ENCODE data around the gene TCIRG1.

The TCIRG1 gene

GRCh38 chr11:68018730-68019190 lies 20.1 kb upstream of the TCIRG1 start:
- no peak overlapping the region for H3K4me2 ChIP-seq (ENCODE audit: low read depth, low read length)
- no peak for DNase-seq
- peaks cover 3% of the 10 kb centered on the region; the same call in 1 of the 2 replicates for H3F3A ChIP-seq (ENCODE audit: insufficient read depth, low read length)
- TF ChIP-seq EZH2 (optimal IDR thresholded peaks at IDR 0.05; ENCODE audit: low read depth, low read length) (no peak), EZH2phosphoT487 (IDR thresholded peaks at IDR 0.05; ENCODE audit: low read length) (no peak), CTCF (IDR thresholded peaks at IDR 0.05; ENCODE audit: low read length) (no peak)
- no peaks in the 10 kb centered on the region for H3K36me3 ChIP-seq (replicated peaks; ENCODE audit: insufficient read depth, low read length)
- H2AFZ ChIP-seq (ENCODE audit: low read length) = no peak overlapping the region
- no peaks in the 10 kb centered on the region for H3K79me2 ChIP-seq (ENCODE audit: low read length)
- no peaks in the 10 kb centered on the region for H3K27me3 ChIP-seq (replicated peaks; ENCODE audit: insufficient read depth, low read length)
- H3K9me3 ChIP-seq (replicated peaks; ENCODE audit: insufficient read depth, low read length) = no peaks in the 10 kb centered on the region
- H3K4me3 ChIP-seq (ENCODE audit: low read length) = no peak overlapping the region
- no peaks in the 10 kb centered on the region for H4K20me1 ChIP-seq (ENCODE audit: insufficient read depth, low read length)
- no peak overlapping the region for H3K27ac ChIP-seq (ENCODE audit: low read length)
- H3K9ac ChIP-seq (ENCODE audit: low read length) = no peak overlapping the region
- peaks cover 14% of the 10 kb centered on the region for H3K4me1 ChIP-seq (ENCODE audit: low read length)
- no peaks in the 10 kb centered on the region for H3K9me2 ChIP-seq (replicated peaks; ENCODE audit: insufficient read depth, low read length)

GRCh38 chr11:68019486-68019885 lies 19.3 kb upstream of the TCIRG1 start:
- Histone ChIP-seq H3K27me3 (replicated peaks; ENCODE audit: insufficient read depth, low read length) (no peaks in the 10 kb centered on the region), H4K20me1 (ENCODE audit: insufficient read depth, low read length) (no peaks in the 10 kb centered on the region), H3K4me2 (ENCODE audit: low read depth, low read length) (no peak overlapping the region), H3K27ac (ENCODE audit: low read length) (no peak overlapping the region), H3K4me1 (ENCODE audit: low read length) (peaks cover 9% of the 10 kb centered on the region), H3K36me3 (replicated peaks; ENCODE audit: insufficient read depth, low read length) (no peaks in the 10 kb centered on the region), H3K4me3 (ENCODE audit: low read length) (no peak overlapping the region), H3F3A (ENCODE audit: insufficient read depth, low read length) (no peaks in the 10 kb centered on the region), H3K9me2 (replicated peaks; ENCODE audit: insufficient read depth, low read length) (no peaks in the 10 kb centered on the region), H2AFZ (ENCODE audit: low read length) (no peak overlapping the region), H3K79me2 (ENCODE audit: low read length) (no peaks in the 10 kb centered on the region), H3K9me3 (replicated peaks; ENCODE audit: insufficient read depth, low read length) (no peaks in the 10 kb centered on the region), H3K9ac (ENCODE audit: low read length) (no peak overlapping the region)
- no peak for DNase-seq
- TF ChIP-seq EZH2 (optimal IDR thresholded peaks at IDR 0.05; ENCODE audit: low read depth, low read length) (no peak), EZH2phosphoT487 (IDR thresholded peaks at IDR 0.05; ENCODE audit: low read length) (no peak), CTCF (IDR thresholded peaks at IDR 0.05; ENCODE audit: low read length) (no peak)

GRCh38 chr11:68020575-68020974 lies 18.2 kb upstream of the TCIRG1 start:
- no peaks in the 10 kb centered on the region for H3F3A ChIP-seq (ENCODE audit: insufficient read depth, low read length)
- 0 out of 2 replicates have a peak overlapping the region, but pooled peaks have one; percentile 25 for H3K4me2 ChIP-seq (ENCODE audit: low read depth, low read length)
- no peaks in the 10 kb centered on the region for H3K9me3 ChIP-seq (replicated peaks; ENCODE audit: insufficient read depth, low read length)
- H3K27ac ChIP-seq (ENCODE audit: low read length) = no peak overlapping the region
- no peak for DNase-seq
- H3K9me2 ChIP-seq (replicated peaks; ENCODE audit: insufficient read depth, low read length) = no peaks in the 10 kb centered on the region
- no peak overlapping the region for H3K9ac ChIP-seq (ENCODE audit: low read length)
- H3K36me3 ChIP-seq (replicated peaks; ENCODE audit: insufficient read depth, low read length) = no peaks in the 10 kb centered on the region
- no peak overlapping the region for H2AFZ ChIP-seq (ENCODE audit: low read length)
- H3K27me3 ChIP-seq (replicated peaks; ENCODE audit: insufficient read depth, low read length) = no peaks in the 10 kb centered on the region
- no peak overlapping the region for H3K4me3 ChIP-seq (ENCODE audit: low read length)
- TF ChIP-seq EZH2phosphoT487 (IDR thresholded peaks at IDR 0.05; ENCODE audit: low read length) (no peak), CTCF (IDR thresholded peaks at IDR 0.05; ENCODE audit: low read length) (peak; percentile 36)
- no peaks in the 10 kb centered on the region for H4K20me1 ChIP-seq (ENCODE audit: insufficient read depth, low read length)
- peaks cover 9% of the 10 kb centered on the region for H3K4me1 ChIP-seq (ENCODE audit: low read length)
- no peaks in the 10 kb centered on the region for H3K79me2 ChIP-seq (ENCODE audit: low read length)
